ENCODE results near the gene HSD17B2.

Gene HSD17B2

DNA sequence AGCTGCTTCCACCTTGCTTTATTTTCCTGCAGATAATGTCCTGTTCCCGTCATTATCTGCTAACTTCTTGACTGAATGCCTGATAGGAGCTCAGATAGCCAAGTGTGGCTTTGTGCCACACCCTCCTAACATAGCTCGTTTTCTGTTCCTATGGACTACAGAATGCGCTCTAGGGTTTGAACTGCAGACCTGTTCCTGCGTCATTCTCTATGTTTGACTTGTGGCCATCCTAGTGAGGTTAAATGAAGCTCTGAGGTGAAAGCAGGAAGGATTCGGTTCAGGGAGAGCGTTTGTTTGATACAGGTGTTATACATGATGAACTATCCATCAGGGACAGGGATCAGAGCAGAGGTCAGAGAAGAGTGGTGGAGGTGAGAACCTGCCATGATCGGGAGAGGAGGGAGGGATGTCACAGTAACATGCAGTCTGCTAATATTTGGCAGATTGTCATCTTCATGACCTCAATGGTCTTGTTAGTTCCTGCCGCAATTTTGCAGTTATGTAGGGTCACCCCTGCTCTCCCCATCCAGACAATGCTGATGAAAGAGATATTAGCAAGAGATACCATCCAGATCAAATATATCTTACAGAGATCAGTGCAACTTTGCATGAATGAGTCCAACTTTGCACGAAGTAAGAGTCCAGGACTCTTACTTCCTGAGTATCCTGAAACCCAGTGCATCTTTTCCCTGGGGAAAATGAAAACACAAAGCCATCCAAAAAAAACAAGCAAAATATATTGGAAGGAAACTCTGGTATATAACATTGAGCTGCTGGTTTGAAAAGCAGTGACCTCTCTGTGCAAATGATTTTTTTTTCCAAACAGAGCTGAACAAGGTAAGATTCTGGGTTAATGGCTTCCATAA lies 102.1 kb downstream of the HSD17B2 start:
- ATAC-seq: no peak

GRCh38 chr16:82137822-82138167 lies 102.7 kb downstream of the HSD17B2 start:
- TF ChIP-seq TSHZ2 (CRISPR knock-in tag; IDR thresholded peaks at IDR 0.05) (no peak), RARB (CRISPR knock-in tag; IDR thresholded peaks at IDR 0.05) (no peak), ZC3H10 (CRISPR knock-in tag; IDR thresholded peaks at IDR 0.05) (no peak), CSDC2 (CRISPR knock-in tag; IDR thresholded peaks at IDR 0.05) (no peak), ZFP3 (CRISPR knock-in tag; IDR thresholded peaks at IDR 0.05) (no peak), TCF4 (CRISPR knock-in tag; IDR thresholded peaks at IDR 0.05; ENCODE audit: borderline replicate concordance) (no peak), TOX (CRISPR knock-in tag; IDR thresholded peaks at IDR 0.05; ENCODE audit: borderline replicate concordance) (no peak), OSR1 (CRISPR knock-in tag; IDR thresholded peaks at IDR 0.05) (no peak), ISL1 (CRISPR knock-in tag; IDR thresholded peaks at IDR 0.05) (no peak), ZNF565 (CRISPR knock-in tag; conservative IDR thresholded peaks at IDR 0.05; ENCODE audit: low read depth) (no peak), ZFP30 (CRISPR knock-in tag; IDR thresholded peaks at IDR 0.05) (no peak), ZNF8 (CRISPR knock-in tag; IDR thresholded peaks at IDR 0.05) (no peak), POU6F1 (CRISPR knock-in tag; IDR thresholded peaks at IDR 0.05; ENCODE audit: borderline replicate concordance, low read depth) (no peak), GLIS3 (CRISPR knock-in tag; IDR thresholded peaks at IDR 0.05) (no peak)
- TF ChIP-seq, protein P1, sequence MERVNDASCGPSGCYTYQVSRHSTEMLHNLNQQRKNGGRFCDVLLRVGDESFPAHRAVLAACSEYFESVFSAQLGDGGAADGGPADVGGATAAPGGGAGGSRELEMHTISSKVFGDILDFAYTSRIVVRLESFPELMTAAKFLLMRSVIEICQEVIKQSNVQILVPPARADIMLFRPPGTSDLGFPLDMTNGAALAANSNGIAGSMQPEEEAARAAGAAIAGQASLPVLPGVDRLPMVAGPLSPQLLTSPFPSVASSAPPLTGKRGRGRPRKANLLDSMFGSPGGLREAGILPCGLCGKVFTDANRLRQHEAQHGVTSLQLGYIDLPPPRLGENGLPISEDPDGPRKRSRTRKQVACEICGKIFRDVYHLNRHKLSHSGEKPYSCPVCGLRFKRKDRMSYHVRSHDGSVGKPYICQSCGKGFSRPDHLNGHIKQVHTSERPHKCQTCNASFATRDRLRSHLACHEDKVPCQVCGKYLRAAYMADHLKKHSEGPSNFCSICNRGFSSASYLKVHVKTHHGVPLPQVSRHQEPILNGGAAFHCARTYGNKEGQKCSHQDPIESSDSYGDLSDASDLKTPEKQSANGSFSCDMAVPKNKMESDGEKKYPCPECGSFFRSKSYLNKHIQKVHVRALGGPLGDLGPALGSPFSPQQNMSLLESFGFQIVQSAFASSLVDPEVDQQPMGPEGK (CRISPR knock-in tag; IDR thresholded peaks at IDR 0.05; ENCODE audit: borderline replicate concordance): no peak
- no peak for ATAC-seq

More for the DNA sequence above, 102.1 kb downstream of the HSD17B2 start:
- TF ChIP-seq ZNF565 (CRISPR knock-in tag; conservative IDR thresholded peaks at IDR 0.05; ENCODE audit: low read depth) (no peak), ZFP30 (CRISPR knock-in tag; IDR thresholded peaks at IDR 0.05) (no peak), GLIS3 (CRISPR knock-in tag; IDR thresholded peaks at IDR 0.05) (no peak), ESRRG (CRISPR knock-in tag; IDR thresholded peaks at IDR 0.05) (no peak), OSR1 (CRISPR knock-in tag; IDR thresholded peaks at IDR 0.05) (no peak), BACH2 (CRISPR knock-in tag; IDR thresholded peaks at IDR 0.05; ENCODE audit: borderline replicate concordance) (no peak), TOX (CRISPR knock-in tag; IDR thresholded peaks at IDR 0.05; ENCODE audit: borderline replicate concordance) (no peak), ZNF8 (CRISPR knock-in tag; IDR thresholded peaks at IDR 0.05) (no peak), TCF4 (CRISPR knock-in tag; IDR thresholded peaks at IDR 0.05; ENCODE audit: borderline replicate concordance) (no peak), CSRNP3 (CRISPR knock-in tag; IDR thresholded peaks at IDR 0.05) (no peak), ZFP3 (CRISPR knock-in tag; IDR thresholded peaks at IDR 0.05) (no peak)
- TF ChIP-seq, protein P2, sequence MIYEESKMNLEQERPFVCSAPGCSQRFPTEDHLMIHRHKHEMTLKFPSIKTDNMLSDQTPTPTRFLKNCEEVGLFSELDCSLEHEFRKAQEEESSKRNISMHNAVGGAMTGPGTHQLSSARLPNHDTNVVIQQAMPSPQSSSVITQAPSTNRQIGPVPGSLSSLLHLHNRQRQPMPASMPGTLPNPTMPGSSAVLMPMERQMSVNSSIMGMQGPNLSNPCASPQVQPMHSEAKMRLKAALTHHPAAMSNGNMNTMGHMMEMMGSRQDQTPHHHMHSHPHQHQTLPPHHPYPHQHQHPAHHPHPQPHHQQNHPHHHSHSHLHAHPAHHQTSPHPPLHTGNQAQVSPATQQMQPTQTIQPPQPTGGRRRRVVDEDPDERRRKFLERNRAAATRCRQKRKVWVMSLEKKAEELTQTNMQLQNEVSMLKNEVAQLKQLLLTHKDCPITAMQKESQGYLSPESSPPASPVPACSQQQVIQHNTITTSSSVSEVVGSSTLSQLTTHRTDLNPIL (CRISPR knock-in tag; IDR thresholded peaks at IDR 0.05; ENCODE audit: low read depth): no peak
- TF ChIP-seq, protein P1 (CRISPR knock-in tag; IDR thresholded peaks at IDR 0.05; ENCODE audit: borderline replicate concordance): no peak
